ENCODE results near the gene DRC7.
"Not testable (repeated sequence)": the region's sequence is repeated elsewhere in the genome, so short reads cannot be mapped to it uniquely, and the experiment has no call there.

DRC7 gene

DNA sequence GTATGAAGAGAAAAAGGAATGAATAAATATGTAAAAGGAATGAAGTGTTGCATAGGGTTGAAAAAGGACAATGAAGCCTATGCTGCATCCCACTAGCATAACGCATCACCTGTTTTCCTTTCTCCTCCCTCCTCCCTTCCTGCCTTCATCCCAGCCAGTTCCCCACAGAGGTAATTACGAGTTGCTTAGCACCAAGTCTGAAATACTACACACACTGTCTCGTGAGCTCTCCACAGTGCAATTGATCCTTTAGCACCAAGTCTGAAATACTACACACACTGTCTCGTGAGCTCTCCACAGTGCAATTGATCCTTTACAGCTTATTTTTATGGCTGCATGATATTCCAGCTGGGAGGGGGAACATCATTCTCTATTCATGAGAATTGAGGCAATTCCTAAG, 1.1 kb upstream of the DRC7 start:
- DNase-seq (ENCODE audit: low spot score): no peak

GRCh38 chr16:57694231-57694724, 328 bp upstream of the DRC7 start:
- DNase-seq (ENCODE audit: low spot score): no peak

GRCh38 chr16:57695680-57696069, 1.1 kb downstream of the DRC7 start:
- DNase-seq (ENCODE audit: low spot score): no peak

- no peak for DNase-seq (ENCODE audit: low spot score)
These were observed 1.6 kb downstream of the DRC7 start for GRCh38 chr16:57696240-57696639.

DNA sequence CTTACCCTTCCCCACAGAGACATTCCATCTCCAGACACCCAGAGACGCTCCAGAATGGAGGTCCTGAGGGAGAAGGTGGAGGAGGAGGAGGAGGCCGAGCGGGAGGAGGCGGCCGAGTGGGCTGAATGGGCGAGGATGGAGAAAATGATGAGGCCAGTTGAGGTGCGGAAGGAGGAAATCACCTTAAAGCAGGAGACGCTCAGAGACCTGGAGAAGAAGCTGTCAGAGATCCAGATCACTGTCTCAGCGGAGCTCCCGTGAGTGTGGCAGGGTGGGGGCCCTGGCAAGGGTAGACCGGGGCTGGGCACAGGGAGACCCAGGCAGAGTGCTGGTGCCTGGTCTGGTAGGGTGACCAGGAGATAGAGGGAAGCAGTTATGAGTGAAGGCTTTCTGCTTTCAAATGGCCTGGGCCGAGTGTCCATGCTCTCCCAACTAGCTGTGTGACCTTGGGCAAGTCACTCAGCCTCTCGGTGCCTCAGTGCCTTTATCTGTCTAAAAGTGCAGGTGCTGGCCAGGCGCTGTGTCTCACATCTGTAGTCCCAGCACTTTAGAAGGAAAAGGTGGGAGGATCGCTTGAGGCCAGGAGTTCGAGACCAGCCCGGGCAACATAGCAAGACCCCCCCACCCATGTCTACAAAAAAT, 3.4 kb downstream of the DRC7 start:
- DNase-seq (ENCODE audit: low spot score): no peak

- no peak for DNase-seq (ENCODE audit: low spot score)
These were observed 4.3 kb downstream of the DRC7 start for GRCh38 chr16:57698812-57699405.

DNA sequence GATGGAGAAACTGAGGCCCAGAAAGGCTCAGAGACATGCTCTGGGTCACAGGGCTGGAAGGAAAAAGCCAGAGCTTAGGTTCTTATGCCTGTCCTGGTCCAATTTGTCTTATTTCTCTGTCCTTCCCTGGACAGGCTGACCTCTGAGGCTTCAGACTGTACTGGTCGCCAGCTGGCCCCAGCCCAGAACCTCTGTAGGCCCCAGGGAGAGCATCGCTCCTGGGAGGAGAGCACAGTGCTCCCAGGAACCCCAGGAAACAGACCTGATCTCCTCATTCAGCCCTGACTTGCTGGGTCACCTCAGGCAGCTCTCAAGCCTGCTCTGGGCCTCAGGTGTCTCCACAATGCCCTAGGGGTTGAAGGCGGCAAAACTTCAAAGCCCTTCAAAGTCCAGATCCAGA, 4.9 kb downstream of the DRC7 start:
- DNase-seq (ENCODE audit: low spot score): no peak

- DNase-seq (ENCODE audit: low spot score): no peak
These were observed 5.3 kb downstream of the DRC7 start for GRCh38 chr16:57699899-57700298.

GRCh38 chr16:57700781-57701551, 6.4 kb downstream of the DRC7 start:
- DNase-seq (ENCODE audit: low spot score): no peak

DNA sequence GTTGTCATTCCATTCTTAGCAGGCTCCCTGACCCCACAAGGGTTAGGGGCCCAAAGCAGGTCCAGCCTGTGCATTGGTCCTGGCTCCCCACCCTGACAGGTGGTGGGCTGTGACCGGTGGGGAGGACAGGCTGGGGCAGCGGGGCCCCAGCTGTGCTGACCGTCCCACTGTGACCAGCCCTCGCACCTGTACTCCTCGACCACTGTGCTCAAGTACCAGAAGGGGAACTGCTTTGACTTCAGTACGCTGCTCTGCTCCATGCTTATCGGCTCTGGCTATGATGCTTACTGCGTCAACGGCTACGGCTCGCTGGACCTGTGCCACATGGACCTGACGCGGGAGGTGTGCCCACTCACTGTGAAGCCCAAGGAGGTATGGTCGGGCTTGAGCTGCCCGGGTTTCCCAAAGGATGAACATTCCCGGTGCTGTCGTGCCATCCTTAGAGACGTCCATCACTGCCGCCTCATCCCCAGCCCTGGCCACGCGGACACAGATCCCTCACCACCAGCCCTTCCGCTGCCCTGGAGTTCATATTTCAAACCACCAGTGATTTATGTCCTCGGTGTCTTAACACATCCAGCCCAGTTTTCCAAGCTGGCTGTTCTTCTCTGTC, 7.3 kb downstream of the DRC7 start:
- no peak for DNase-seq (ENCODE audit: low spot score)

GRCh38 chr16:57703416-57704010, 8.9 kb downstream of the DRC7 start:
- no peak for DNase-seq (ENCODE audit: low spot score)

DNA sequence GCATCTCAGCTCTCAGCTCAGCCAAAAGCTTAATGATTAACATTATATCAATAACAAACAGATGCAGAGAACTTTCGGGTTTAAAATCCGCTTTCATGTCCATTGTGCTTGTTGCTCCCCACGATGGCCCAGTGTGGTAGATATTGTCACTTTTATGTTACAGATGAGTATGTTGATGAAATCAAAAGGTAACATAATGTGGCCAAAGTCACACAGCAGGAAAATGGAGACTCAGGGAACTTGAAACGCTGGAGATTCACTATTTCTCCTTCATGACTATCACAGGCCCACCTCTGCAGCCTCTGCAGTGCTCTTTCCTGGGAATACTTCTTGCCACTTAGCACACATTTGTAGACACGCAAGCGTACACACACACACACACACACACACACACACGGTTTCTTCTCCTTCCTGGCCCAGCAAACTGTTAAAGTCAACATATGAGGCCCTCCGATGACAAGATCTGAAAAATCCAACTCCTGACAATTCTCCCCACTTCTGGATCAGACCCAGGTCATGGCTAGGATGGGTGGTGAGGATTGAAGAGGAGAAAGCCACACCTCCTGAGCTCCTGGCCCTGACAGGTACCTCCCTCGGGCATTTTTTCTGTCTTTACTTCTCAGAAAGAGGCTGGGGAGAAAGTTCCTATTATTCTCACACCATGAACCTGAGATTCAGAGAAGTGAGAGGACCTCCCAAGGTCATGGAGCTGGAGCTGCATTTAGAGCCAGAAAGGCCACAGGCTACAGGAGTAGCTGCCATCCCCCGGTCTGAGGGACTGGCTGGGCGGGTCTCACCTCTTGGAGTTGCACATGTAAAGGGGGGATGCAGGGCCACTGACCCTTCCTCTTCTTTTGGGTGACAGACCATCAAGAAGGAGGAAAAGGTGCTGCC, 9.7 kb downstream of the DRC7 start:
- no peak for DNase-seq (ENCODE audit: low spot score)

DNA sequence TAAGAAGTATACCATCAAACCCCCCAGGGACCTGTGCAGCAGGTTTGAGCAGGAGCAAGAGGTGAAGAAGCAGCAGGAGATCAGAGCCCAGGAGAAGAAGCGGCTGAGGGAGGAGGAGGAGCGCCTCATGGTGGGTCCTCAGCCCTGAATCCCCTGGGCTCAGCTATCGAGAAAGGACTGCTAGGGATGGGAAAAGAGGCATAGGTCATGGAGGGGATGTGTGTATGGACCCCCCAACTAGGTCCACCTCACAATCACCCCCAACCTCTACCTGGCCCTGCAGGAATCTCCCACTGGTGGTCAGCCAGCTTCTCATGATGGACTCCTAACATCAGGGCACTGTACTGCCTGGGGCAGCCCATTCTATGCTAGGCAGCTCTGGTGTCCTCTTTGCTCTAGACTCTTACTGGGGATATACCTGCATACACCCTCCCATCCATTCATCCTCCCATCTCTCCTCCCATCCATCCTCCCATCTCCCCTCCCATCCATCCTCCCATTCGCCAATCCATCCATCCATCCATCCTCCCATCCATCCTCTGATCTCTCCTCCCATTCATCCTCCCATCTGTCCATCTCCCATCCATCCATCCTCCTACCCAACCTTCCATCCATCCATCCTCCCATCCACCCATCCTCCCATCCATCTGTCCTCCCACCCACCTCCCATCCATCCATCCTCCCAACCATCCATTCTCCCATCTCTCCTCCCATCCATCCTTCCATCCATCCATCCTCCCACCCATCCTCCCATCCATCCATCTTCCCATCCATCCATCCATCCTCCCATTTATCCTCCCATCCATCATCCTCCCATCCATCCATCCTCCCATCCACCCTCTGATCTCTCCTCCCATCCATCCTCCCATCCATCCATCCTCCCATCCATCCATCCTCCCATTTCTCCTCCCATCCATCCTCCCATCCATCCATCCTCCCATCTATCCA, 10.6 kb downstream of the DRC7 start:
- DNase-seq (ENCODE audit: low spot score): no peak

- DNase-seq (ENCODE audit: low spot score): no peak
These were observed 12.1 kb downstream of the DRC7 start for GRCh38 chr16:57706717-57707116.

- DNase-seq (ENCODE audit: low spot score): no peak
These were observed 12.7 kb downstream of the DRC7 start for GRCh38 chr16:57707331-57707730.

GRCh38 chr16:57708168-57708567, 13.6 kb downstream of the DRC7 start:
- DNase-seq (ENCODE audit: low spot score): no peak

DNA sequence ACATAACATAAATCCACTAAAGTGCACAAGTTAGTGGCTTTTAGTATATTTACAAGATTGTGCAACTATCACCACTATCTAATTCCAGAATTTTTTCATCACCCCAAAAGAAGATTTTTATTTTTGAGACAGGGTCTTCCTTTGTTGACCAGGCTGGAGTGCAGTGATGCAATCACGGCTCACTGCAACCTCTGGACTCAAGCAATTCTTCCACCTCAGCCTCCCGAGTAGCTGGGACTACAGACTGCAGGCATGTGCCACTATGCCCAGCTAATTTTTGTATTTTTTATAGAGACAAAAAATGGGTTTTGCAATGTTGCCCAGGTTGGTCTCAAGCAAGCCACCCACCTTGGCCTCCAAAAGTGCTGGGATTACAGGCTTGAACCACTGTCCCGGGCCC, 15.1 kb downstream of the DRC7 start:
- DNase-seq (ENCODE audit: low spot score): no peak

DNA sequence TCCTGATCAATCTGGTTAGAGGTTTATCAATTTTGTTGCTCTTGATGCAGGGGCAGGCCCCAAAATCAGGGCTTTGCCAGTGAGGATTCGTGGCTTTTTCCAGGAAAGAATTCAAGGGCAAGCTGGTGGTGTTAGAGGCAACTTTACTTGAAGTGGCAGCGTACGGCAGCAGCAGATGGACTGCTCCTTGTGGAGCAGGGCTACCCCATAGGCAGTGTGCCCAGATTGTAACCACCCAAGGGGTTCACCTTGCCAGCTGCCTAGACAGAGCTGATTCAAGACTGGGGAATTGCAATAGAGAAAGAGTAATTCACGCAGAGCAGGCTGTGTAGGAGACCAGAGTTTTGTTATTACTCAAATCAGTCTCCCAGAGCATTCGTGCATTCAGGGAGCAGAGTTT, 16.7 kb downstream of the DRC7 start:
- no peak for DNase-seq (ENCODE audit: low spot score)

DNA sequence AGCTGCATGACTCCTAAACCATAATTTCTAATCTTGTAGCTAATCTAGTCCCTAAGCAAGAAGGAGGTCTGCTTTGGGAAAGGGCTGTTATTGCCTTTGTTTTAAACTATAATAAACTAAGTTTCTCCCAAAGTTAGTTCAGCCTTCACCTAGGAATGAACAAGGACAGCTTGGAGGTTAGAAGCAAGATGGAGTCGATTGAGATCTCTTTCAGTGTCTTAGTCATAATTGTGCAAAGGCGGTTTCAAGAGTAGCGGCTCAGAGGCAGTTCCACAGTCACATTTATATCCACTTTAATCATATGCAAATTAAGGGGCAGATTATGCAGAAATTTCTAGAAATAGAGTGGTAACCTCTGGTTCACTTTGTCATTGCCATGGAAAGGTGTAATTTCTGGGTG, 17.4 kb downstream of the DRC7 start:
- DNase-seq (ENCODE audit: low spot score): no peak

GRCh38 chr16:57712569-57712968, 18.0 kb downstream of the DRC7 start:
- DNase-seq (ENCODE audit: low spot score): not testable (repeated sequence)
